Activated naive CD8-positive, alpha-beta T cell treated with anti-CD3 and anti-CD28 coated beads for 36 hours (primary cell): Measurements from ENCODE around the gene B3GLCT. TPM values are rescaled to one million over a fixed set of nuclear protein-coding genes. Genes with fewer than 3 reads are reported as not detected.
A peak's percentile ranks its signal among the peaks of the same experiment; 100 is the strongest.
"Not testable (repeated sequence)": the region's sequence is repeated elsewhere in the genome, so short reads cannot be mapped to it uniquely, and the experiment has no call there.

Experiments used
- DNase-seq: peaks from one replicate; pipeline ENCODE4 v3.0.0; 2021
- H3K27ac Mint-ChIP-seq: one replicate; pipeline ENCODE4 v1.8.0; 2022; ENCODE audit warnings: mild to moderate bottlenecking, moderate library complexity, mixed read lengths
- H3K27me3 Mint-ChIP-seq: one replicate; pipeline ENCODE4 v1.8.0; 2022; ENCODE audit warnings: mild to moderate bottlenecking, mixed read lengths
- H3K36me3 Mint-ChIP-seq: one replicate; pipeline ENCODE4 v1.8.0; 2021; ENCODE audit warnings: mild to moderate bottlenecking, mixed read lengths
- H3K4me1 Mint-ChIP-seq: one replicate; pipeline ENCODE4 v1.8.0; 2021; ENCODE audit warnings: mixed read lengths
- H3K4me3 Mint-ChIP-seq: one replicate; pipeline ENCODE4 v1.8.0; 2022; ENCODE audit warnings: mild to moderate bottlenecking, moderate library complexity, mixed read lengths
- H3K9me3 Mint-ChIP-seq: one replicate; pipeline ENCODE4 v1.8.0; 2022; ENCODE audit warnings: mixed read lengths
- total RNA-seq, 2 experiments: library from RNA; stranded (reverse); gene quantifications; one replicate each; pipeline ENCODE4 v1.2.3, GENCODE V29; 2021

The B3GLCT gene
- total RNA-seq, 2 experiments from 2014 or later, result 3.3 to 3.7 TPM

DNA sequence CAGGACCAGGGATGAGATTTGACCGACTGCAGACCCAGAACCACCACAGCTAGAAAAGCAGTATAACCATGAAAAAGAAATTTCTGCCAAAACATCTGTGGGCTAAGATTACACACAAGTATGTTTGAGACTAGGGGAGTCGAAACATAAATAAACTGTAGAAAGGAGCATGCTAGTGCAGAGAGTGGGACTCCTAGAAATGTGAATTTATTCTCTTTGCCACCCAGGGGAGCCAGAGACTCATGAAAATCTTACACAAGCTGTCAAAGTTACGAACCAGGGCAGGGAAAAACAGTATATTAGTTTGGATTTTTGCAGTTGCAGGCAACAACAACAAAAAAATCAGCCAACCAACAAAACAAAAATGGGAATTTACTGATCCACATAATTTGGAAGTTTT lies 25.8 kb upstream of the B3GLCT start:
- H3K36me3 Mint-ChIP-seq, result no peaks in the 10 kb centered on the region
- no peak overlapping the region for H3K27ac Mint-ChIP-seq
- no peak overlapping the region for H3K4me3 Mint-ChIP-seq
- peaks cover 2% of the 10 kb centered on the region for H3K9me3 Mint-ChIP-seq
- H3K4me1 Mint-ChIP-seq, result peaks cover 7% of the 10 kb centered on the region
- no peak for DNase-seq
- H3K27me3 Mint-ChIP-seq, result peaks cover 10% of the 10 kb centered on the region

DNA sequence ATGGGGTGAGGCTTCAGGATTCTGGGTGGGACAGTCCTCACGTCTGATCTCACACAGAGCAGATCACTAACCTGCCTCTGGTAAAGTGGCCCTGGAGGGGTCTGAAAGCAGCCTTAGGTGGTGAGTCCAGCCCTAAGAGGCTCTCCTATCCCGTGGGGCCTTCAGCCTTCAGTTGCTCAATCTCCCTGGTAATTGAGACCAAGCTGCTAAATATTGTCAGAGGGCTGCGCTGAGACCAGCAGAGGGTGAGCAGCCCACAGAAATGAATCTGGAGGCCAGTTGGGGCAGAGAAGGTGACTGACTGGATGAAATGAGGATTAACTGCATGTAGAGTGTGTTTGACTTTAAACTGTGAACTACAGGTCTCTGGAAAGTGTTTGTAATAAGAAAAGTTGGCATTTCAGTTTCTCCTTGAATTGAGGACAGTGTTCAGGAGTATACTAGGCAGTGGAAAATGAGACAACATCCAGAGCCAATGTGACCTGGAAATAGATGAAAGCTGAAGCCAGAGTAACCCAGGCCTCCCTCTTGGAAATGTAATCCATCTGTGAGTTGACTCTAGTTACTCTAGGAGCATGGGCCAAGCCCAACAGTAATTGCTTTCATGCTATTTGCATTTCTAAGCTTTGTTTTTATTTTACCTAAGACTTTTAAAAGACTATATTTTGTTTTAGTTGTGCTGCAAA lies 23.8 kb upstream of the B3GLCT start:
- H3K4me3 Mint-ChIP-seq, result no peak overlapping the region

DNA sequence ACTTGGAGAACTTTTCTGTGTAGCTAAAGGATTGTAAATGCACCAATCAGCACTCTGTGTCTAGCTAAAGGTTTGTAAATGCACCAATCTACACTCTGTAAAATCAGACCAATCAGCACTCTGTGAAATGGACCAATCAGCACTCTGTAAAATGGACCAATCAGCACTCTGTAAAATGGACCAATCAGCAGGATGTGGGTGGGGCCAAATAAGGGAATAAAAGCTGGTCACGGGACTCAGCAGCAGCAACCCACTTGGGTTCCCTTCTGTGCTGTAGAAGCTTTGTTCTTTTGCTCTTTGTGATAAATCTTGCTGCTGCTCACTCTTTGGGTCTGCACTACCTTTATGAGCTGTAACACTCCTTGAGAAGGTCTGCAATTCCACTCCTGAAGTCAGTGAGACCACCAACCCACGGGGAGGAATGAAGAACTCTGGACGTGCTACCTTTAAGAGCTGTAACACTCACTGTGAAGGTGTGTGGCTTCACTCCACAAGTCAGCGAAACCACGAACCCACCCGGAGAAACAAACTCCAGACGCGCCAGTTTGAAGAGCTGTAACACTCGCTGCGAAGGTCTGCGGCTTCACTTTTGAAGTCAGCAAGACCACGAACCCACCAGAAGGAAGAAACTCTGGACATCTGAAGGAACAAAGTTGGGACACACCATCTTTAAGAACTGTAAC lies 21.8 kb upstream of the B3GLCT start:
- not testable (repeated sequence) for H3K27ac Mint-ChIP-seq, H3K9me3 Mint-ChIP-seq, H3K36me3 Mint-ChIP-seq, H3K4me1 Mint-ChIP-seq
- DNase-seq, result peak; percentile 12
- peaks cover 14% of the 10 kb centered on the region for H3K27me3 Mint-ChIP-seq
- peak overlapping the region; percentile 11 for H3K4me3 Mint-ChIP-seq

More for the DNA sequence above, 23.8 kb upstream of the B3GLCT start:
- Mint-ChIP-seq H3K27ac (no peak overlapping the region), H3K9me3 (peaks cover 2% of the 10 kb centered on the region), H3K4me1 (peaks cover 5% of the 10 kb centered on the region), H3K36me3 (no peaks in the 10 kb centered on the region), H3K27me3 (peaks cover 14% of the 10 kb centered on the region)
- no peak for DNase-seq

DNA sequence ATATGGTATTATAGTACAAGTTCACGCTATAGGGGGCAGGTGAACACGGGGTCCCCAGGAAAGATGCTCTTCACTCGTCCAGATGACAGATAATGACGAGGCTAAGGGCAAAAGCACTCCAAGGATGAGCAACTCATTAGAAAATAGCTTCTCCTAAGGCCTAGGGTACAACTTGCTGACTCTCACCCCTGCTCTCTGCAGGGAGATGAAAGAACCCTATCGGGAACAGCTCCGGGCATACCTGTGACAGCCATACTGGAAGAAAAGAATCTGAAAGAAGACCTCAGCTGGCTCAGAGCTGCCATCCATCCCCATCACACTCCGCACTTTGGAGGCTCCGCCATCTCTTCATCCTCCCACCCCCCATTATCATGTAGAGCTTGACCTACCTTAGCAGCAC lies 20.5 kb upstream of the B3GLCT start:
- Mint-ChIP-seq H3K36me3 (no peaks in the 10 kb centered on the region), H3K9me3 (peaks cover 2% of the 10 kb centered on the region), H3K27ac (no peak overlapping the region), H3K27me3 (peaks cover 4% of the 10 kb centered on the region), H3K4me3 (no peak overlapping the region), H3K4me1 (peaks cover 5% of the 10 kb centered on the region)
- DNase-seq, result no peak

DNA sequence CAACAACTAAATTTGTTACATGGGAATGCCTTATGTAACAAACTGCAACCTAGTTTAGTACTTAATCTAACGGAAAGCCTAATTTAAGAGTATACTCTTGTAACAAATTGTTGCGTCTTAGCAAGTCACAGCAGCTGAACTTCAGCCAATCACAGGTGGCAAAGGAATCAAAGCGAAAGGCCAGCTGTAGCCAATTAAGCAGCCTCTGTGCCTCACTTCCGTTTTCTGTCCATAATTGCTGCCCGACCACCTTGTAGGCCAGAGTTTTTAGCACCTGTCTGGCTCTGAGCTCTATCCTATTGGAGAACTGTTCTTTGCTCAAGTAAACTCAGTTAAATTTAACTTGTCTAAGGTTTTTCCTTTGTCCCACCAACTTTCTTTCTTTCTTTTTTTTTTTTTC lies 20.0 kb upstream of the B3GLCT start:
- Mint-ChIP-seq H3K27me3 (peaks cover 4% of the 10 kb centered on the region), H3K9me3 (peaks cover 2% of the 10 kb centered on the region), H3K27ac (no peak overlapping the region), H3K4me3 (no peak overlapping the region), H3K4me1 (peaks cover 5% of the 10 kb centered on the region), H3K36me3 (no peaks in the 10 kb centered on the region)
- no peak for DNase-seq

DNA sequence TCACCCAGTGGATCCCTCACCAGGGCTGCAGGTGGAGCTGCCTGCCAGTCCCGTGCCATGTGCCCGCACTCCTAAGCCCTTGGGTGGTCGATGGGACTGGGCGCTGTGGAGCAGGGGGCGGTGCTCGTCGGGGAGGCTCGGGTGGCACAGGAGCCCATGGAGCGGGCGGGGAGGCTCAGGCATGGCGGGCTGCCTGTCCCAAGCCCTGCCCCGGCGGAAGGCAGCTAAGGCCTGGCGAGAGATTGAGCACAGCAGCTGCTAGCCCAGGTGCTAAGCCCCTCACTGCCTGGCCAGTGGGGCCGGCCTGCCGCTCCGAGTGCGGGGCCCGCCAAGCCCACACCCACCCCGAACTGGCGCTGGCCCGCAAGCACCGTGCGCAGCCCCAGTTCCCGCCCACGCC lies 16.8 kb upstream of the B3GLCT start:
- Mint-ChIP-seq H3K4me3 (no peak overlapping the region), H3K36me3 (no peaks in the 10 kb centered on the region), H3K9me3 (peaks cover 1% of the 10 kb centered on the region), H3K4me1 (peaks cover 4% of the 10 kb centered on the region), H3K27me3 (peaks cover 4% of the 10 kb centered on the region), H3K27ac (no peak overlapping the region)
- DNase-seq, result no peak

DNA sequence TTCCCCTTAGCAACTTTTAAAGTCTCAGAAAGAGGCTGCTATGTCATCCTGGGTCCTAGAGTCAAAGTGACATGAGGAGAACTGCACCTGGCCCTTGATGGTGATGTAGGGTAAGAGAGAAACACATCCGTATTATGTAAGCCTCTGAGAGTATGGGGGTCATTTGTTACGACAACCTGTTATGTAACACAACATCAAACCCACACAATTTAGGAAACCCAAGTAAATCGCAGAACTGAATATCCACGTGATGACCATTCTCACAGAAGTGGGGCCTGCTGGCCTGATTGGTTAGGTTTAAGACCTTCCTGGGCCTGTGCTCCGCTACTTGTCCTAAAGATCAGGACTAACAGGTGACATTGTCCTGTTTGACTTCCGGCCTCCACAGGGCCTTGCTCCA lies 15.3 kb upstream of the B3GLCT start:
- Mint-ChIP-seq H3K27ac (no peak overlapping the region), H3K36me3 (no peaks in the 10 kb centered on the region), H3K4me3 (no peak overlapping the region), H3K9me3 (peaks cover 2% of the 10 kb centered on the region), H3K27me3 (peaks cover under 1% of the 10 kb centered on the region), H3K4me1 (no peaks in the 10 kb centered on the region)
- no peak for DNase-seq

DNA sequence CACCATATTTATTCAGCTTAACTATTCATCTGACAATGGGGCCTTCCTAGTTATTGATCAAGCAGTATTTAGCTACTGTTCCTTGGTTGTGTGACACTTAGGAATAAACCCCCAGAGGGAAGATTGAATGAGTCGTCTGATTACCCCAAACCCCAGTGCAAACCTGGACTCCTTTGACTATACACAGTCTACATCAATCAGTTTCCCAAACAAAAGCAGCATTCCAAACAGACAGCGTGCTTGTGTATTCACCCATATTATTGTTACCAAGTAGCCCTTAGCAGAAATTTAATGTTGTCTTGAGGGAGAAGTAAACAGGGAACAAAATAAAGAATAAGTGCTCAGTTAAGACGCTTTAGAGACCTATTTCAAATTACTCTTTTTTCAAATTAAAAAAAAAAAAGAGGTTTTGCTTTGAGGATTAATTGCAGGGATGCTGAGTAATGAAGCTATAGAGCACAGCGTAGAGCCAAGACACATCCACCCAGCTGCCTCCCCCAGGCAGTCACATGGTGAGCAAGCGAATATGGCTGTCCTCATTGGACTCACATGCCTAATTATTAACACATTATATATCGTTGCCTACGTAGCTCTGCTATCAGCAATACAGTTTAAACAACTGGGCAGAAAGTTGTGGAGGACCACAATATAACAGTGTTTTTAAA lies 14.7 kb upstream of the B3GLCT start:
- Mint-ChIP-seq H3K27ac (no peak overlapping the region), H3K36me3 (no peaks in the 10 kb centered on the region), H3K9me3 (peaks cover 2% of the 10 kb centered on the region), H3K4me1 (no peaks in the 10 kb centered on the region), H3K27me3 (no peaks in the 10 kb centered on the region), H3K4me3 (no peak overlapping the region)
- DNase-seq, result no peak

DNA sequence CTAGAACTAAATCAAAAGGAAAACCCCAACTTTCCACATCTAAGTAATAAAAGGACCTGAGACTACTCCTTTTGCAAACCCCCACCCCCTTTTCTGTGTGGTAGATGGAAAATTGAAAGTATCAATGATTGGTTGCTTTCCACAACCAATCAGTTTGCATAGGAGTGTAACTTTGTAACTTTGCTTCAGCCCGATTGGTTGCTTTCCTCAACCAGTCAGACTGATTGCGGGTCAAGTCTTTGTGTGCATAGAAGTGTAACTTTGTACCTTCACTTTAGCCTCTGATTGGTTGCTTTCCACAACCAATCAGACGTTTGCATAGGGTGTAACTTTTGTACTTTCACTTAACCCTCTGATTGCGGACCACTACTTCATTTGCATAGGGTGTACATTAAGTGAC lies 8.0 kb upstream of the B3GLCT start:
- H3K36me3 Mint-ChIP-seq, result no peaks in the 10 kb centered on the region
- peaks cover 2% of the 10 kb centered on the region for H3K9me3 Mint-ChIP-seq
- peaks cover 2% of the 10 kb centered on the region for H3K4me1 Mint-ChIP-seq
- no peak for DNase-seq
- no peaks in the 10 kb centered on the region for H3K27me3 Mint-ChIP-seq
- no peak overlapping the region for H3K27ac Mint-ChIP-seq
- H3K4me3 Mint-ChIP-seq, result no peak overlapping the region

DNA sequence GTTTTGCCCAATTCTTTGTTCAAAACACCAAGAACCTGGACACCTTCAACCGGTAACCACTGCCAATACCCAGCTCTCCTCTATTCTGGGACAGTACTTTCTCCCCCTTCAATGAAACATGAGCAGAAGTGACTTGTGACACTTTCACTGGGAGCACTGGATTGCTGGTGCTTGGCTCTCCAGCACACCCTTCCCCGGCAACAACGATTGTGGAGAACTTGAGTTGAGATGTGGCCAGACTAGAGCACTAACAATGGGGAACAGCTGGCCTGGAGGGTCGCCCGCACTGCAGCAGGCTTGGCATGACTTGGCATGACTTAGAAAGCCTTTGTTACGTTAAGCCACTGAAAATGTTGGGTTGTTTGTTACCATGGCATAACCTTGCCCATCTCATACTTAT lies 7.5 kb upstream of the B3GLCT start:
- H3K27me3 Mint-ChIP-seq, result no peaks in the 10 kb centered on the region
- H3K27ac Mint-ChIP-seq, result no peak overlapping the region
- DNase-seq, result no peak
- no peaks in the 10 kb centered on the region for H3K36me3 Mint-ChIP-seq
- H3K4me3 Mint-ChIP-seq, result no peak overlapping the region
- H3K4me1 Mint-ChIP-seq, result peaks cover 2% of the 10 kb centered on the region
- H3K9me3 Mint-ChIP-seq, result peaks cover 2% of the 10 kb centered on the region

DNA sequence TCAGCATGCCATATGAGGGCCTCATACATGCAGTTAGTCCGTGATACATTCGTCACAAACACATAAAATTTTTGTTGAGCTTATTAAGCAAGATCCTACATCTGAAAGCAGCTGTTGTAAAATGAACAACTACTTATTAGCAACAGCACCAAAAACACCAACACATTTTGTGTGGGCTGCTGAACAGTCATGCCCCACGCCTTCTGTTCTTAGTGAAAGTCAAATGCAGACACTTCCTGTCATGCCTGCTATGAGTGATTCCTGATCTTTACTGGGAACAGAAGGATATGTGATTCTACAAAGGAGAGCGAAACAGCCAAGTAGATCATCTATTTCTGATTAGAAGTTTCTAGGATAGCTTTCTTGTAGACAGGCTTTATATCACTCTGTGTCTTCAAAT lies 4.2 kb upstream of the B3GLCT start:
- Mint-ChIP-seq H3K9me3 (no peaks in the 10 kb centered on the region), H3K27me3 (no peaks in the 10 kb centered on the region), H3K36me3 (no peaks in the 10 kb centered on the region), H3K27ac (no peak overlapping the region), H3K4me3 (no peak overlapping the region), H3K4me1 (peaks cover 6% of the 10 kb centered on the region)
- no peak for DNase-seq

DNA sequence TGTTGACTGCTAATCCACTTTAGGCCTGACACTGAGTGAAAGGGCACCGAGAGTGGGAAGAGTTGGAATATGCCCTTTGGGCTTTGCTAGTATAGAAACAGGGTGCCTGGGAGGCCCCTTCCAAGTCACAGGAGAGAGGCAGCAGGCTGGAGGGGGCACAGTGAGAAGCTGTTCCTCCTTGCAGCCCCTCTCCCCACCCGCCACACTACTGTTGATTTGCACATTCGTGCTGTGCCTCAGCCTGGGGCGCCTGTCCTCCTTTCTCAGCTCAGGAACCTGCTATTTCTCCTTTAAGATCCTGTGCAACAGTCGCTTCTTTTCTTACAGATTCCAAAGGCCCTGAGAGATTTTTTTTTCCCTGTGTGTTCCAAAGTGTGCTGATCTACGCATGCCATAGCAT lies 2.8 kb upstream of the B3GLCT start:
- no peaks in the 10 kb centered on the region for H3K36me3 Mint-ChIP-seq
- H3K4me1 Mint-ChIP-seq, result peaks cover 12% of the 10 kb centered on the region
- no peak overlapping the region for H3K4me3 Mint-ChIP-seq
- H3K27me3 Mint-ChIP-seq, result no peaks in the 10 kb centered on the region
- no peak overlapping the region for H3K27ac Mint-ChIP-seq
- no peaks in the 10 kb centered on the region for H3K9me3 Mint-ChIP-seq
- no peak for DNase-seq

DNA sequence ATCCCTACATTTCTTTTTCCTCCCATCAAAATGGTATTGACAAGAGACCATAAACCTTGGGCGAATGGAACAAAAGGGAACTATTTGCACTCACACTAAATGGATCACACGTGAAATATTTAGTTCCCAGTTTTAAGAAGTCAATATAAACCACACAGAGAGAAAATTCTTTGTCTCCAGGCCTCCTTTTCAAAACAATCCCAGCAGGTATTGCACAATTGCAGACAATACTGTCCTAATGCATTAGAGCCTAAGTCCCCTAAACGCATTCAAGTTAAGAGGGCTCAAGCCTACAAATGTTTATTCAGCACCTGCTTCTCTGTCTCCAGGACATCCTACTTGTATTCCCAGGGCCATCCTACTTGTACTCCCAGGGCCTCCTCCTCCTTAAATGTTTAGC lies 1.3 kb upstream of the B3GLCT start:
- Mint-ChIP-seq H3K27ac (no peak overlapping the region), H3K9me3 (no peaks in the 10 kb centered on the region), H3K4me3 (no peak overlapping the region), H3K36me3 (no peaks in the 10 kb centered on the region), H3K4me1 (peaks cover 18% of the 10 kb centered on the region), H3K27me3 (no peaks in the 10 kb centered on the region)
- no peak for DNase-seq

DNA sequence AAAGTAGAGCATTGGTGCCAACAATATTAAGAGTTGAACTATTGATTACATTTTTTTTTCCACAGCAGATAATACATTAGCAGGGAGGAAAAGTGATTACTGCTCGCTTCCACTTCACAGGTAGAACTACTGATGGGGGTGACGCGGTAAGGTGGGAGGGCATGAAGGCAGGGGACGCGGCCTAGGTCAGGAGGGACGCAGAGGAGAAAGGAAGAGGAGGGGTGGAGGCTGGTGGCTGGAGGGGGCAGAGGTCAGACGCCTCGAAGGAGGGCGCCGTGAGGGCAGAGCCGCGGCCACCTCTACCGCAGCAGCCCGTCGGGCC lies 287 bp upstream of the B3GLCT start:
- DNase-seq, result no peak
- Mint-ChIP-seq H3K36me3 (no peaks in the 10 kb centered on the region), H3K9me3 (no peaks in the 10 kb centered on the region), H3K27me3 (no peaks in the 10 kb centered on the region), H3K4me3 (peak overlapping the region; percentile 88), H3K4me1 (peaks cover 24% of the 10 kb centered on the region), H3K27ac (peak overlapping the region; percentile 87)

DNA sequence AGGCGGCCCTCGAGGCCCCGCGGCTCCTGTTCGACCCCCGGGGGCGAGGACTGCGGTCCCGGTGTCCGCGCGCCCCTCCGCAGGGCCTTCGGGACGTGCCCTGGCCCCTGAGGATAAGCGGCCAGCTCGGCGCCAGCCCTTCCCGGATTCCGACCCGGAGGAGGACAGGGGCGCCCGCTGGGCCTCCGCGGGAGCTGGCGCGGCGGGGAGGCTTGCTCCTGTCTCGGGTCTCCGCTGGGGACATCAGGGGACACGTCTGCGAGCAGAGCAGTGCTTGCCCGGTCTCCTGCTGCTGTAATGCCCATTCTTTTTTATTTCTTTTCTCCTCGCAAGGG lies 829 bp downstream of the B3GLCT start:
- H3K27ac Mint-ChIP-seq, result peak overlapping the region; percentile 48
- no peak for DNase-seq
- peak overlapping the region; percentile 74 for H3K4me3 Mint-ChIP-seq
- no peaks in the 10 kb centered on the region for H3K9me3 Mint-ChIP-seq
- no peaks in the 10 kb centered on the region for H3K27me3 Mint-ChIP-seq
- no peaks in the 10 kb centered on the region for H3K36me3 Mint-ChIP-seq
- peaks cover 30% of the 10 kb centered on the region for H3K4me1 Mint-ChIP-seq
